ENCODE data around the gene ZNFX1. TPM values are rescaled to one million over a fixed set of nuclear protein-coding genes. Genes with fewer than 3 reads are reported as not detected.

ZNFX1 gene
- total RNA-seq, 3 donors from 2014 or later: 33.6 to 36.4 (median 35.5) TPM

- DNase-seq (peak; percentile 91 to 99 (median 96)), ATAC-seq (peak; percentile 82)
- TF ChIP-seq CTCF (IDR thresholded peaks at IDR 0.05): peak; percentile 68
- Histone ChIP-seq H3K4me3 (no peak overlapping the region), H3K4me1 (ENCODE audit: low read depth) (peaks cover 9% of the 10 kb centered on the region), H3K9me3 (no peaks in the 10 kb centered on the region), H3K36me3 (ENCODE audit: low read depth) (no peaks in the 10 kb centered on the region)
- intact Hi-C loops (cut with DNase I, micrococcal nuclease): loop anchor here in 1 of 2 donors (5.0 kb wide), 1 partner anchor 85 kb away; no protein-coding TSS in a partner anchor
Measured at GRCh38 chr20:49216991-49217578, 60.8 kb downstream of the ZNFX1 start.

GRCh38 chr20:49215232-49215631 is 62.6 kb downstream of the ZNFX1 start:
- no peak for TF ChIP-seq CTCF (IDR thresholded peaks at IDR 0.05)
- no peak overlapping the region for H3K4me3 ChIP-seq
- H3K9me3 ChIP-seq: peaks cover under 1% of the 10 kb centered on the region
- peaks cover 3% of the 10 kb centered on the region for H3K4me1 ChIP-seq (ENCODE audit: low read depth)
- intact Hi-C loops (cut with DNase I, micrococcal nuclease): loop anchor here in 1 of 2 donors (5.0 kb wide), 1 partner anchor 83 kb away; no protein-coding TSS in a partner anchor
- no peak for ATAC-seq
- no peak for DNase-seq
- H3K36me3 ChIP-seq (ENCODE audit: low read depth): no peaks in the 10 kb centered on the region

- H3K36me3 ChIP-seq (ENCODE audit: low read depth): no peaks in the 10 kb centered on the region
- DNase-seq (no peak), ATAC-seq (no peak)
- intact Hi-C loops (cut with DNase I, micrococcal nuclease): no loop called here
- no peak overlapping the region for H3K4me3 ChIP-seq
- H3K9me3 ChIP-seq: peaks cover 4% of the 10 kb centered on the region
- no peaks in the 10 kb centered on the region for H3K4me1 ChIP-seq (ENCODE audit: low read depth)
- no peak for TF ChIP-seq CTCF (IDR thresholded peaks at IDR 0.05)
Measured at GRCh38 chr20:49214571-49214970, 63.3 kb downstream of the ZNFX1 start.

GRCh38 chr20:49210757-49211110 is 67.1 kb downstream of the ZNFX1 start:
- H3K9me3 ChIP-seq: peaks cover 4% of the 10 kb centered on the region
- DNase-seq (no peak), ATAC-seq (no peak)
- intact Hi-C loops (cut with DNase I, micrococcal nuclease): no loop called here
- H3K36me3 ChIP-seq (ENCODE audit: low read depth): no peaks in the 10 kb centered on the region
- TF ChIP-seq CTCF (IDR thresholded peaks at IDR 0.05): no peak
- no peaks in the 10 kb centered on the region for H3K4me1 ChIP-seq (ENCODE audit: low read depth)
- H3K4me3 ChIP-seq: no peak overlapping the region

- no peaks in the 10 kb centered on the region for H3K4me1 ChIP-seq (ENCODE audit: low read depth)
- no peaks in the 10 kb centered on the region for H3K36me3 ChIP-seq (ENCODE audit: low read depth)
- peaks cover 4% of the 10 kb centered on the region for H3K9me3 ChIP-seq
- intact Hi-C loops (cut with DNase I, micrococcal nuclease): no loop called here
- no peak for ATAC-seq
- H3K4me3 ChIP-seq: no peak overlapping the region
- DNase-seq: no peak
- no peak for TF ChIP-seq CTCF (IDR thresholded peaks at IDR 0.05)
Measured at GRCh38 chr20:49210101-49210756, 67.6 kb downstream of the ZNFX1 start.
